Measurements from ENCODE around the gene DDX1. TPM values are rescaled to one million over a fixed set of nuclear protein-coding genes. Genes with fewer than 3 reads are reported as not detected.

Gene DDX1
- polyA plus RNA-seq, 1 donor (not counting 4 experiments of a cell fraction or from before 2014, with no cell fraction given): 140 TPM

GRCh38 chr2:15670469-15670868 lies 78.8 kb downstream of the DDX1 start:
- dilution Hi-C loops (cut with MboI; ENCODE audit: extremely low pct_ligation_motif_present, low sequenced_read_pairs): no loop called here
- Histone ChIP-seq H3K9ac (ENCODE audit: control insufficient read depth, extremely low read depth, insufficient read depth, low read length) (no peak overlapping the region), H4K20me1 (ENCODE audit: control insufficient read depth, extremely low read depth, insufficient read depth, low read length) (no peaks in the 10 kb centered on the region), H3K27me3 (ENCODE audit: control insufficient read depth, extremely low read depth, insufficient read depth, low read length) (no peaks in the 10 kb centered on the region), H3K4me1 (ENCODE audit: control insufficient read depth, extremely low read depth, insufficient read depth, low read length) (peaks cover 49% of the 10 kb centered on the region), H3K79me2 (ENCODE audit: control insufficient read depth, insufficient read depth, low read length) (no peaks in the 10 kb centered on the region), H2AFZ (ENCODE audit: control insufficient read depth, low read length) (no peak overlapping the region), H3K4me3 (ENCODE audit: control insufficient read depth in 2 of 3, extremely low read depth in 1 of 3, insufficient read depth in 2 of 3, low read depth in 1 of 3, low read length in 3 of 3) (no peak overlapping the region), H3K9me3 (ENCODE audit: control insufficient read depth, low read depth, low read length) (no peaks in the 10 kb centered on the region), H3K27ac (ENCODE audit: control insufficient read depth, insufficient read depth, low read length) (no peak overlapping the region), H3K9me1 (ENCODE audit: control insufficient read depth, extremely low read depth, insufficient read depth, low read length) (no peaks in the 10 kb centered on the region), H3K4me2 (ENCODE audit: control insufficient read depth, extremely low read depth, insufficient read depth, low read depth, low read length) (no peak overlapping the region), H3K36me3 (ENCODE audit: control insufficient read depth in 2 of 2, extremely low read depth in 1 of 2, insufficient read depth in 2 of 2, low read length in 2 of 2) (no peaks in the 10 kb centered on the region)
- DNase-seq (ENCODE audit: low read depth, low spot score) (no peak), FAIRE-seq (no peak)
- TF ChIP-seq EZH2 (IDR thresholded peaks at IDR 0.05; ENCODE audit: low read length) (no peak), CTCF (optimal IDR thresholded peaks at IDR 0.05 in 1 of 3, IDR thresholded peaks at IDR 0.05 in 1 of 3, conservative IDR thresholded peaks at IDR 0.05 in 1 of 3; ENCODE audit: extremely low read depth in 1 of 3, insufficient read depth in 2 of 3, low read length in 3 of 3) (no peak)

GRCh38 chr2:15670981-15671380 lies 79.3 kb downstream of the DDX1 start:
- dilution Hi-C loops (cut with MboI; ENCODE audit: extremely low pct_ligation_motif_present, low sequenced_read_pairs): no loop called here
- TF ChIP-seq CTCF (optimal IDR thresholded peaks at IDR 0.05 in 1 of 3, IDR thresholded peaks at IDR 0.05 in 1 of 3, conservative IDR thresholded peaks at IDR 0.05 in 1 of 3; ENCODE audit: extremely low read depth in 1 of 3, insufficient read depth in 2 of 3, low read length in 3 of 3): no peak
- no peak for TF ChIP-seq EZH2 (IDR thresholded peaks at IDR 0.05; ENCODE audit: low read length)
- Histone ChIP-seq H4K20me1 (ENCODE audit: control insufficient read depth, extremely low read depth, insufficient read depth, low read length) (no peaks in the 10 kb centered on the region), H2AFZ (ENCODE audit: control insufficient read depth, low read length) (no peak overlapping the region), H3K27ac (ENCODE audit: control insufficient read depth, insufficient read depth, low read length) (no peak overlapping the region), H3K4me1 (ENCODE audit: control insufficient read depth, extremely low read depth, insufficient read depth, low read length) (peaks cover 53% of the 10 kb centered on the region), H3K79me2 (ENCODE audit: control insufficient read depth, insufficient read depth, low read length) (no peaks in the 10 kb centered on the region), H3K9me1 (ENCODE audit: control insufficient read depth, extremely low read depth, insufficient read depth, low read length) (no peaks in the 10 kb centered on the region), H3K27me3 (ENCODE audit: control insufficient read depth, extremely low read depth, insufficient read depth, low read length) (no peaks in the 10 kb centered on the region), H3K4me2 (ENCODE audit: control insufficient read depth, extremely low read depth, insufficient read depth, low read depth, low read length) (no peak overlapping the region), H3K9ac (ENCODE audit: control insufficient read depth, extremely low read depth, insufficient read depth, low read length) (no peak overlapping the region), H3K4me3 (ENCODE audit: control insufficient read depth in 2 of 3, extremely low read depth in 1 of 3, insufficient read depth in 2 of 3, low read depth in 1 of 3, low read length in 3 of 3) (no peak overlapping the region), H3K36me3 (ENCODE audit: control insufficient read depth in 2 of 2, extremely low read depth in 1 of 2, insufficient read depth in 2 of 2, low read length in 2 of 2) (no peaks in the 10 kb centered on the region), H3K9me3 (ENCODE audit: control insufficient read depth, low read depth, low read length) (no peaks in the 10 kb centered on the region)
- no peak for DNase-seq (ENCODE audit: low read depth, low spot score)
- no peak for FAIRE-seq

Data from keratinocyte (primary cell).